ENCODE results near the gene TMEM170B. TPM values are rescaled to one million over a fixed set of nuclear protein-coding genes. Genes with fewer than 3 reads are reported as not detected.

Gene TMEM170B
- total and polyA plus RNA-seq, 2 of the 8 experiments (the other 6 are each of a cell fraction or from before 2014, with no cell fraction given): 0.80 to 4.3 TPM

DNA sequence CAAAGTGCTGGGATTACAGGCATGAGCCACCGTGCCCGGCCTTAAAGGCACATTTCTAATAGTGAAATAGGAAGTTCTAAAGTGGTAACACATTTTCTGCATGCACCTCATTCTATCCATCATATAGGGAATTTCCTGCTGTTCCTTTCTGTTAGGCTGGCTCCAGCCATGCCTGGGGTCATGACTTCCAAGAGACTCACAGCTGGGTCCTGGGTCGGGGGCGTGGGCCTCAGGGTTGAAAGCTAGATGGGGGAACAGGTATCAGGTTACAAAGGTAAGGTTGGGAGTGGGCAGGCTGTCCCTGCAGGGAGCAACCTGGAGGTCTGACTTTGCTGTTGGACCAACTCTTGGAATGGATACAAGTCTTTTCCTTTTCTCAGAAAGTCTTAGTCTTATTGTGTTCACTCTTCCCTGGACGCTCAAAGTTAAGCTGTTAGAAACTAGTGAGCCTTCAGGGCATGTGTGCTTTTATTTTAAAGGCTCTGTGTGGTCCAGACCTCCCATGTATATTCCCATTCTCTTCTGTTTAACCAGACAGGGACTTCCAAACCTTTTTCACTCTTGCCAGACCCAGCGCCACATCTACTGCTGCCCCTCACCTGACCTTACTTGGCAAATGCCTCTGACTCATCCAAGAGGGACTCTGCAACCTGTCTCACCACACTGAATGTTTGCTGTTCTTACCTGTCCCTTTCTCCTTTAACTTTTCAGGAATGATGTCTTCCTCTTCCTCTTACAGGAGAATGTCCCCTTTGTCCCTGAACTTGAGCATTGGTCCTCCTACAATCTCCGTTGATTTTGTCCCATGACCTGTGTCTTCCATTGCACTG lies 64.4 kb downstream of the TMEM170B start:
- ChIA-PET POLR2A (ENCODE audit: partially characterized antibody) (no interaction called here), CTCF (ENCODE audit: partially characterized antibody) (interaction anchor here (0.6 to 1.3 kb wide), 3 partner anchors 16 to 640 kb away, joined by 3 to 4 read pairs (median 3); no protein-coding TSS in a partner anchor)
- Histone ChIP-seq H4K5ac (ENCODE audit: insufficient read length, low read depth, low read length) (no peak overlapping the region), H3K79me2 (ENCODE audit: control insufficient read depth in 1 of 2, insufficient read depth in 2 of 2, low read length in 2 of 2) (no peaks in the 10 kb centered on the region), H2AK5ac (ENCODE audit: low read depth, low read length) (no peak overlapping the region), H3K27me3 (replicated peaks in 1 of 4; ENCODE audit: control insufficient read depth in 3 of 4, extremely low read depth in 1 of 4, insufficient read depth in 3 of 4, low read length in 3 of 4) (no peaks in the 10 kb centered on the region), H3K79me1 (ENCODE audit: low read depth, low read length) (no peaks in the 10 kb centered on the region), H3K23ac (ENCODE audit: insufficient read length) (no peak overlapping the region), H4K20me1 (replicated peaks in 1 of 2; ENCODE audit: control insufficient read depth in 1 of 2, insufficient read depth in 2 of 2, low read length in 2 of 2) (no peaks in the 10 kb centered on the region), H3K14ac (ENCODE audit: insufficient read length) (no peak overlapping the region), H3K4ac (replicated peaks; ENCODE audit: insufficient read length, low read depth, low read length) (no peak overlapping the region), H3K27ac (ENCODE audit: low read depth, low read length) (no peak overlapping the region), H2BK15ac (ENCODE audit: low read length) (no peak overlapping the region), H3K4me1 (replicated peaks in 1 of 4; ENCODE audit: control insufficient read depth in 3 of 4, insufficient read depth in 4 of 4, low read length in 3 of 4) (peaks cover 2 to 9% (median 4%) of the 10 kb centered on the region in 4 experiments; a peak in 5 of 7 replicates), H2BK20ac (ENCODE audit: low read length) (no peak overlapping the region), H3K9ac (replicated peaks in 1 of 4; ENCODE audit: extremely low read depth in 1 of 4, low read depth in 3 of 4, low read length in 3 of 4) (no peak overlapping the region; a peak in 1 of 7 replicates), H3K9me3 (ENCODE audit: insufficient read depth in 2 of 2, low read depth in 1 of 2, low read length in 1 of 2) (no peaks in the 10 kb centered on the region), H3K4me3 (ENCODE audit: extremely low read depth in 1 of 4, insufficient read depth in 2 of 4, low read depth in 3 of 4, low read length in 4 of 4) (no peak overlapping the region), H2BK12ac (ENCODE audit: low read depth, low read length) (0 out of 2 replicates have a peak overlapping the region, but pooled peaks have one; percentile 5), H3K18ac (ENCODE audit: extremely low read depth, low read length) (no peak overlapping the region), H2BK120ac (replicated peaks; ENCODE audit: low read depth, low read length) (no peak overlapping the region), H4K91ac (replicated peaks; ENCODE audit: insufficient read length, low read length) (no peak overlapping the region), H3K36me3 (ENCODE audit: control insufficient read depth in 2 of 4, insufficient read depth in 4 of 4, low read length in 3 of 4) (no peaks in the 10 kb centered on the region), H3K4me2 (ENCODE audit: insufficient read depth in 1 of 2, low read depth in 2 of 2, low read length in 2 of 2) (peak overlapping the region; percentile 4 to 20; a peak in 2 of 4 replicates), H2BK5ac (ENCODE audit: low read depth, low read length) (no peak overlapping the region), H2AFZ (ENCODE audit: low read length) (no peak overlapping the region), H3K23me2 (ENCODE audit: low read depth, low read length) (no peaks in the 10 kb centered on the region; the same call in 1 of the 2 replicates), H3K56ac (replicated peaks; ENCODE audit: insufficient read length, low read depth, low read length) (no peak overlapping the region), H4K8ac (ENCODE audit: extremely low read depth, insufficient read depth, low read length) (no peak overlapping the region)
- 82% methylated on average over 7 of the region's 7 CpGs; no CpG with 5 or more reads in 1 of the 2 experiments for WGBS, 2 experiments (ENCODE audit: extremely low coverage in 1 of 2, insufficient coverage in 1 of 2, insufficient read length in 1 of 2, insufficient replicate concordance in 2 of 2, low coverage in 1 of 2, low lambda C conversion rate in 2 of 2, missing lambda C conversion rate in 1 of 2)
- DNase-seq (ENCODE audit: low read depth in 1 of 2, low spot score in 2 of 2) (no peak), FAIRE-seq (no peak)
- no peak for TF ChIP-seq POU5F1 (IDR thresholded peaks at IDR 0.05; ENCODE audit: low read depth, low read length)
- TF ChIP-seq CHD1 (IDR thresholded peaks at IDR 0.05; ENCODE audit: low read depth, low read length): no peak
- TF ChIP-seq EGR1 (IDR thresholded peaks at IDR 0.05; ENCODE audit: borderline replicate concordance, low read depth, low read length): no peak
- no peak for TF ChIP-seq BCL11A (IDR thresholded peaks at IDR 0.05; ENCODE audit: low read depth in 2 of 2, low read length in 2 of 2)
- TF ChIP-seq POLR2AphosphoS5 (IDR thresholded peaks at IDR 0.05; ENCODE audit: low read depth, low read length): no peak
- no peak for TF ChIP-seq CHD2 (IDR thresholded peaks at IDR 0.05; ENCODE audit: low read length)
- TF ChIP-seq SP2 (IDR thresholded peaks at IDR 0.05; ENCODE audit: low read length): no peak
- TF ChIP-seq SRF (IDR thresholded peaks at IDR 0.05; ENCODE audit: low read depth, low read length): no peak
- TF ChIP-seq BACH1 (IDR thresholded peaks at IDR 0.05; ENCODE audit: low read length): no peak
